GM23338 (cell line): ENCODE data around the gene ABCC1. TPM values are rescaled to one million over a fixed set of nuclear protein-coding genes. Genes with fewer than 3 reads are reported as not detected.

ENCODE experiments used
- ATAC-seq: fragments of 200-7000 bp; cut with Tn5 transposase; 3 replicates; pipeline ENCODE4 v1.9.1; 2020
- DNase-seq: peaks from one replicate; pipeline ENCODE4 v3.0.0-alpha.2; 2015; ENCODE audit warnings: low spot score
- H2AFZ ChIP-seq: fragments of 200-600 bp; sonication (generic); 2 replicates; pipeline ENCODE4 v1.8.0; 2016; ENCODE audit warnings: antibody characterized with exemption, mild to moderate bottlenecking, moderate library complexity
- H3F3A ChIP-seq: fragments of 200-600 bp; sonication (generic); replicated peaks from 2 replicates; pipeline ENCODE4 v1.8.0; 2017; ENCODE audit warnings: antibody characterized with exemption, mixed run types, low read depth
- H3K27ac ChIP-seq: fragments of 200-600 bp; sonication (generic); 2 replicates; pipeline ENCODE4 v1.6.1; 2016; ENCODE audit warnings: low read depth
- H3K27me3 ChIP-seq: fragments of 200-600 bp; sonication (generic); 2 replicates; pipeline ENCODE4 v1.8.0; 2016; ENCODE audit warnings: mild to moderate bottlenecking, mixed run types, moderate library complexity; ENCODE audit not compliant: insufficient read depth
- H3K36me3 ChIP-seq: fragments of 200-600 bp; sonication (generic); 2 replicates; pipeline ENCODE4 v1.8.0; 2016; ENCODE audit warnings: mild to moderate bottlenecking; ENCODE audit not compliant: insufficient read depth
- H3K4me1 ChIP-seq: fragments of 200-600 bp; sonication (generic); 2 replicates; pipeline ENCODE4 v1.8.0; 2016; ENCODE audit warnings: mild to moderate bottlenecking, moderate library complexity; ENCODE audit not compliant: insufficient read depth
- H3K4me2 ChIP-seq: fragments of 200-600 bp; sonication (generic); 2 replicates; pipeline ENCODE4 v1.7.1; 2017; ENCODE audit warnings: mixed run types
- H3K4me3 ChIP-seq: fragments of 200-600 bp; sonication (generic); 2 replicates; pipeline ENCODE4 v1.6.1; 2016; ENCODE audit warnings: mixed run types
- H3K79me2 ChIP-seq: fragments of 200-600 bp; sonication (generic); replicated peaks from 2 replicates; pipeline ENCODE4 v1.8.0; 2017; ENCODE audit warnings: mild to moderate bottlenecking; ENCODE audit not compliant: insufficient read depth
- H3K9me2 ChIP-seq: fragments of 200-600 bp; sonication (generic); 2 replicates; pipeline ENCODE4 v1.8.0; 2017; ENCODE audit not compliant: insufficient read depth
- H4K20me1 ChIP-seq: fragments of 200-600 bp; sonication (generic); replicated peaks from 2 replicates; pipeline ENCODE4 v1.8.0; 2017; ENCODE audit warnings: mild to moderate bottlenecking; ENCODE audit not compliant: insufficient read depth
- H3K27ac Mint-ChIP-seq: 2 replicates; pipeline ENCODE4 v1.8.0; 2020; ENCODE audit warnings: inconsistent platforms, mild to moderate bottlenecking, moderate library complexity, mixed read lengths
- H3K27me3 Mint-ChIP-seq: 3 replicates; pipeline ENCODE4 v1.8.0; 2022; ENCODE audit warnings: low read depth, mild to moderate bottlenecking, moderate library complexity, mixed read lengths, inconsistent platforms; ENCODE audit not compliant: insufficient read depth, poor library complexity
- H3K36me3 Mint-ChIP-seq: 3 replicates; pipeline ENCODE4 v1.8.0; 2021; ENCODE audit warnings: low read depth, mild to moderate bottlenecking, inconsistent platforms, moderate library complexity, mixed read lengths
- H3K4me1 Mint-ChIP-seq: 3 replicates; pipeline ENCODE4 v1.8.0; 2020; ENCODE audit warnings: mild to moderate bottlenecking, inconsistent platforms, mixed read lengths
- H3K4me3 Mint-ChIP-seq: 3 replicates; pipeline ENCODE4 v1.8.0; 2021; ENCODE audit warnings: moderate library complexity, mild to moderate bottlenecking, inconsistent platforms, mixed read lengths
- H3K9me3 Mint-ChIP-seq: 3 replicates; pipeline ENCODE4 v1.8.0; 2020; ENCODE audit warnings: moderate library complexity, mild to moderate bottlenecking, inconsistent platforms, mixed read lengths
- CREB1 ChIP-seq: fragments of 250-450 bp; sonication (Bioruptor Pico); IDR thresholded peaks from 2 replicates; pipeline ENCODE4 v1.5.0; 2020; ENCODE audit warnings: low read depth, mild to moderate bottlenecking, moderate library complexity
- CTCF ChIP-seq, 2 experiments: fragments of 200-600 bp in 1 of 2; sonication (generic) in 1 of 2; conservative IDR thresholded peaks; 2 replicates each; pipeline versions ENCODE4 v1.5.1 to v1.6.1; 2016 to 2017; ENCODE audit warnings: antibody characterized with exemption in 2 of 2, low read depth in 2 of 2, mild to moderate bottlenecking in 2 of 2, moderate library complexity in 1 of 2
- ETS1 ChIP-seq: IDR thresholded peaks from 2 replicates; pipeline ENCODE4 v1.6.1; 2016; ENCODE audit warnings: antibody characterized with exemption
- EZH2phosphoT487 ChIP-seq: fragments of 200-600 bp; sonication (generic); IDR thresholded peaks from one replicate; pipeline ENCODE4 v1.8.1; 2018; ENCODE audit warnings: antibody characterized with exemption; ENCODE audit not compliant: unreplicated experiment
- JUNB ChIP-seq: IDR thresholded peaks from one replicate; pipeline ENCODE4 v1.6.1; 2016; ENCODE audit warnings: antibody characterized with exemption; ENCODE audit not compliant: unreplicated experiment
- NANOG ChIP-seq: IDR thresholded peaks from 2 replicates; pipeline ENCODE4 v1.6.1; 2016; ENCODE audit warnings: antibody characterized with exemption, borderline replicate concordance
- POLR2AphosphoS5 ChIP-seq: IDR thresholded peaks from 2 replicates; pipeline ENCODE4 v1.6.1; 2016; ENCODE audit warnings: antibody characterized with exemption, low read depth
- REST ChIP-seq: IDR thresholded peaks from one replicate; pipeline ENCODE4 v1.6.1; 2018; ENCODE audit warnings: antibody characterized with exemption; ENCODE audit not compliant: unreplicated experiment
- STAT1 ChIP-seq: IDR thresholded peaks from one replicate; pipeline ENCODE4 v1.6.1; 2016; ENCODE audit warnings: antibody characterized with exemption; ENCODE audit not compliant: unreplicated experiment
- ZNF114 ChIP-seq: fragments of 250-450 bp; sonication (Bioruptor Pico); IDR thresholded peaks from 2 replicates; pipeline ENCODE4 v1.5.0; 2020; ENCODE audit warnings: mild to moderate bottlenecking, moderate library complexity
- ZNF331 ChIP-seq: fragments of 250-450 bp; sonication (Bioruptor Pico); IDR thresholded peaks from 2 replicates; pipeline ENCODE4 v1.5.0; 2020; ENCODE audit warnings: low read depth, mild to moderate bottlenecking, moderate library complexity
- polyA plus RNA-seq: library from polyadenylated mRNA; unstranded; fragments of >200 nt; fragmentation: Nextera tagmentation; extraction: Ambion mirVana; gene quantifications from 2 replicates; pipeline ENCODE4 v1.2.1, GENCODE V29; 2016
- total RNA-seq: library from RNA; depleted of rRNA; stranded (reverse); fragments of >200 nt; shearing (Covaris generic); gene quantifications from 2 replicates; pipeline ENCODE4 v1.2.3, GENCODE V29; 2014

ABCC1 gene
- total and polyA plus RNA-seq, 2 experiments from 2014 or later: 11.0 to 46.6 TPM

GRCh38 chr16:15976929-15977637 is 27.7 kb downstream of the ABCC1 start (continued):
- TF ChIP-seq ZNF114 (CRISPR knock-in tag) (no peak), ZNF331 (CRISPR knock-in tag) (no peak), ETS1 (no peak), POLR2AphosphoS5 (no peak), CTCF (conservative IDR thresholded peaks at IDR 0.05; ENCODE audit: low read depth in 2 of 2) (no peak), EZH2phosphoT487 (no peak), STAT1 (no peak), REST (no peak), NANOG (no peak), CREB1 (CRISPR knock-in tag) (no peak)

GRCh38 chr16:15979801-15980200 is 30.4 kb downstream of the ABCC1 start:
- Histone ChIP-seq H3F3A (no peaks in the 10 kb centered on the region), H3K4me2 (no peak overlapping the region), H3K79me2 (peaks cover 99% of the 10 kb centered on the region), H3K4me3 (no peak overlapping the region), H2AFZ (no peak overlapping the region), H3K27me3 (no peaks in the 10 kb centered on the region), H3K4me1 (peaks cover 17% of the 10 kb centered on the region), H3K9me2 (no peaks in the 10 kb centered on the region; the same call in 1 of the 2 replicates), H3K27ac (no peak overlapping the region), H3K36me3 (peaks cover 25% of the 10 kb centered on the region), H4K20me1 (peaks cover 32% of the 10 kb centered on the region)
- H3K36me3 Mint-ChIP-seq: peaks cover 88% of the 10 kb centered on the region
- DNase-seq (no peak), ATAC-seq (no peak)
- H3K4me3 Mint-ChIP-seq: no peak overlapping the region
- peaks cover 8% of the 10 kb centered on the region for H3K27me3 Mint-ChIP-seq
- peaks cover 58% of the 10 kb centered on the region for H3K9me3 Mint-ChIP-seq
- H3K4me1 Mint-ChIP-seq: peaks cover 22% of the 10 kb centered on the region
- H3K27ac Mint-ChIP-seq: no peak overlapping the region
- TF ChIP-seq REST (no peak), STAT1 (no peak), CREB1 (CRISPR knock-in tag) (no peak), NANOG (no peak), ZNF114 (CRISPR knock-in tag) (no peak), CTCF (conservative IDR thresholded peaks at IDR 0.05; ENCODE audit: low read depth in 2 of 2) (no peak), ZNF331 (CRISPR knock-in tag) (no peak), JUNB (no peak), POLR2AphosphoS5 (no peak), ETS1 (no peak), EZH2phosphoT487 (no peak)
